Activated CD4-positive, alpha-beta memory T cell treated with anti-CD3 and anti-CD28 coated beads, Interleukin-2, amount 10 ng/mL, durations not matched to agents 7 days and 5 days (primary cell): Measurements from ENCODE around the gene ANKRD53. TPM values are rescaled to one million over a fixed set of nuclear protein-coding genes. Genes with fewer than 3 reads are reported as not detected.
A peak's percentile ranks its signal among the peaks of the same experiment; 100 is the strongest.

Source experiments
- CTCF ChIA-PET: fragments of 350-600 bp; sonication (Branson Sonifier 250); formaldehyde crosslinking; loops from one replicate; lab custom pipeline; 2021; ENCODE audit warnings: antibody characterized with exemption, inconsistent platforms; lab: Charles Lee
- POLR2A ChIA-PET: fragments of 350-600 bp; sonication (Branson Sonifier 250); formaldehyde crosslinking; loops from one replicate; lab custom pipeline; 2021; ENCODE audit warnings: antibody characterized with exemption; lab: Charles Lee
- DNase-seq: peaks from one replicate; pipeline ENCODE4 v3.0.0-alpha.2; 2020
- H3K27ac Mint-ChIP-seq: one replicate; pipeline ENCODE4 v1.8.0; 2021; ENCODE audit warnings: mild to moderate bottlenecking, mixed read lengths
- H3K27me3 Mint-ChIP-seq: one replicate; pipeline ENCODE4 v1.8.0; 2021; ENCODE audit warnings: mixed read lengths
- H3K36me3 Mint-ChIP-seq: one replicate; pipeline ENCODE4 v1.8.0; 2021; ENCODE audit warnings: low read depth, mixed read lengths
- H3K4me1 Mint-ChIP-seq: one replicate; pipeline ENCODE4 v1.8.0; 2021; ENCODE audit warnings: mixed read lengths
- H3K4me3 Mint-ChIP-seq: one replicate; pipeline ENCODE4 v1.8.0; 2021; ENCODE audit warnings: mild to moderate bottlenecking, mixed read lengths
- H3K9me3 Mint-ChIP-seq: one replicate; pipeline ENCODE4 v1.8.0; 2021; ENCODE audit warnings: mixed read lengths
- total RNA-seq, 2 experiments: library from RNA; stranded (reverse); gene quantifications; one replicate each; pipeline ENCODE4 v1.2.3, GENCODE V29; 2021

Gene ANKRD53
- total RNA-seq, 2 experiments from 2014 or later = not detected

DNA sequence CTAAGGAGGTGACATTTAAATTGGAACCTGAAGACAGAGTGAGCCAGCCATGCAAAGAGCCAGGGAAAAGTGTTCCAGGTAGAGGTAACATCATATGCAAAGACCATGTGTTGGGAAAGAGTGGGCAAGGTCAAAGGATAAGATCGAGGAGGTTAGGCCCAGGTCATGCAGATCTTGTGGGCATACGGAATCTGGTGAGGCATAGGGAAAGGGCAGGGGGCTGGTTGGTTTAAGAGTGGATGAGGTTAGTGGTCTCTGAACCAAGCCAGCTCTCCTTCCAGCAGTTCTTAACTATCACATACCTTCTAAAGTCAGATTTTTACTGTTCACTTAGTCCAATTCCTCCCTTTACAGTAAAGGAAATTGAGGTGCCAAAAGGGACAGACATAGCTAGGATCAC, 3.0 kb downstream of the ANKRD53 start:
- no peaks in the 10 kb centered on the region for H3K9me3 Mint-ChIP-seq
- ChIA-PET POLR2A (no interaction called here), CTCF (interaction anchor here (1.2 kb wide), 1 partner anchor 20 kb away, joined by 3 read pairs; no protein-coding TSS in a partner anchor)
- no peaks in the 10 kb centered on the region for H3K27me3 Mint-ChIP-seq
- peaks cover 22% of the 10 kb centered on the region for H3K4me1 Mint-ChIP-seq
- DNase-seq = no peak
- H3K36me3 Mint-ChIP-seq = peaks cover 8% of the 10 kb centered on the region
- no peak overlapping the region for H3K27ac Mint-ChIP-seq
- no peak overlapping the region for H3K4me3 Mint-ChIP-seq

DNA sequence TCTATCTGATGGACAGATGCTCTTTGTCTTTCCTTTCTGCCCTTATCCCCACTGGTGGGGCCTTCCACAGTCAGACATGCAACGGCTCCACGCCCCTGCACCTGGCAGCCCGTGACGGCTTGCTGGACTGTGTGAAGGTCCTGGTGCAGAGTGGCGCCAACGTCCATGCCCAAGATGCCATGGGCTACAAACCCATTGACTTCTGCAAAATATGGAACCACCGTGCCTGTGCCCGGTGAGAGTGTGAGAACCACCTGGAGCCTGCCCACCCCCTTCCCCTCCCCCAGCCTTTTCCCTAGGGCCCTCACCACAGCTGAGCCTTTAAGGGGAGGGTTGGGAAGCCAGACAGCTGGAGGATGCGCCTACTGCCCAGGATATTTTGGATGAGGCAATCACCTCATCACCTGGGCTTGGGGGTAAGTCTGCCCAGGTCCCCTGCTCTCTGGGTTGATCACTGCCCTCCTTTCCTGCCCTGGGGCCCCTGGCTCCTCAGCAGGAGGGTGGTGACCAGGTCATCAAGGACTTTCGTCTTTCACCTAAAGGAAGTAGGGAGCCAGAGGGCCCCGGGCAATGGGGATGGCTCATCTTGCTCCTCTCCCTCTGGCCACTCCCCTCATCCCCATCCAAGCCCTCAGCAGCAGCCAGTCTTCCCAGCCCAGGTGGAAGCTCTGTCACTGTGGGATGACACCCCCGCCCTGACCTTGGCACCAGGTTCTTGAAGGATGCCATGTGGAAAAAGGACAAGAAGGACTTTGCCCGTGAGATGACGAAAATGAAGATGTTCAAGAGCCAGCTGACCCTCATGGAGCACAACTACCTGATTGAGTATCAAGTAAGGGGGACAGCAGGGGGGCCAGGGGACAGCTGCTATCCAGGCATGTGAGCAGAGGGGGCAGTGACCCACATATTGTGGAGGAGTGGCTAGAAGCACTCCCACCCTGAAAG, 3.7 kb downstream of the ANKRD53 start:
- Mint-ChIP-seq H3K36me3 (peaks cover 12% of the 10 kb centered on the region), H3K27ac (no peak overlapping the region), H3K4me3 (no peak overlapping the region), H3K4me1 (peaks cover 18% of the 10 kb centered on the region), H3K27me3 (no peaks in the 10 kb centered on the region), H3K9me3 (no peaks in the 10 kb centered on the region)
- ChIA-PET CTCF (interaction anchor here (1.2 to 3.2 kb wide), 2 partner anchors 15 to 19 kb away, joined by 3 to 11 read pairs; no protein-coding TSS in a partner anchor), POLR2A (no interaction called here)
- DNase-seq = no peak

DNA sequence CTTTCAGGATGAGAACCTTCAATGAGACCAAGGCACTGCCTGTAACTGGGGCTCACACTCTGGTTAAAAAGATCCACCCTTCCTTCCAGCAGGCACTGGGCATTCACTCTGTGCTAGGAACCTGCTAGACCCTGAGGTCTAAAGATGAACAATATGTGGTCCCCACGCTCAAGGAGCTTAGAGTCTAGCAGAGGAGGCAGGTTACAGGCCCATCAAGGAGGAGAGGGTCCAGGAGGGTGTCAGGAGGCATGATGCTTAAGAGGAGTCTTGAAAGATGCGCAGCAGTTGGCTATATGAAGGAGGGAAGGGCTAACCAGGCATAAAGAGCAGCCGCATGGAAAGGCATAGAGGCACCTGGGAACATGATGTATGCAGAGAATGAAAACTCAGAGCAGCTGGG, 4.5 kb downstream of the ANKRD53 start:
- Mint-ChIP-seq H3K27me3 (no peaks in the 10 kb centered on the region), H3K4me1 (peaks cover 12% of the 10 kb centered on the region), H3K36me3 (peaks cover 21% of the 10 kb centered on the region), H3K4me3 (no peak overlapping the region), H3K27ac (no peak overlapping the region), H3K9me3 (no peaks in the 10 kb centered on the region)
- no peak for DNase-seq
- POLR2A ChIA-PET = no interaction called here
- CTCF ChIA-PET = interaction anchor here (3.2 to 3.7 kb wide), 2 partner anchors 11 to 16 kb away, joined by 11 to 24 read pairs; partner anchors contain the start of gene TEX261

DNA sequence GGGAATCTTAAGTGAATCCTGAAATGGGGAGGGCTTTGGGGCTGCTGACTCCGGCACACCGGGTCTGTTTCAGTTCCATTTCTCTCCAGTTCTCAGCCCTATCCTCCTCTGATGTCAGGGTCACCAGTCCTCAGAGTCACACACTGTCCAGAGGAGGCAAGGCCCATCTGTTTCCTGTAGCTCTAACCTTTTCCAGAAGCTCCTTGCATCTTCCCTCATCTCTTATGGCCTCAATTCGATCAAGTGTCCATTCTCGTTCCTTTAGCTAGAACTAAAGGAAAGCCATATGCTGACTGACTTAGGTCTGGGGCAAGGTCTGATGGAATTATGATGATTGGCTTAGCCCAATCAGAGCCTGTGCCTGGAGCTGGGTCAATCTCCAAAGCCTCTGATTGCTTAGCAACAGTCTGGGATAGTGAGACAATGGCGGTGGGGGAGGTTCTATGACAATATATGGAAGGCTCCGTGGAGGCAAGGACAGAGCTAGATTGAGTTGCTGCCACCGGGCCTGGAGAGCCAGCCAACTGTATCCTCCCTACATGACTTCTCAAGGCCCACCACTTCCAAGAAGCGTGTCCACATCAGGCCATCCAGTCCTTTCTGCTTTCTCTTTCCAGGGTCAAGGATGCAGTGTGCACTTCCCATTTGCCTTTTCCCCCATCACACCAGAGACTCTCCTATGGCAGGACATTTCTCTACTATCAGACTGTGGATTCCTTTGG, 5.2 kb downstream of the ANKRD53 start:
- H3K27ac Mint-ChIP-seq = no peak overlapping the region
- H3K4me3 Mint-ChIP-seq = no peak overlapping the region
- ChIA-PET CTCF (interaction anchor here (0.5 to 3.7 kb wide), 9 partner anchors 9 to 692 kb away, joined by 3 to 26 read pairs (median 6); partner anchors contain the start of gene TEX261), POLR2A (interaction anchor here (0.7 to 1.8 kb wide), 2 partner anchors 18 to 85 kb away, joined by 3 to 6 read pairs; partner anchors contain the start of gene NAGK)
- H3K9me3 Mint-ChIP-seq = no peaks in the 10 kb centered on the region
- peaks cover 26% of the 10 kb centered on the region for H3K36me3 Mint-ChIP-seq
- peaks cover 9% of the 10 kb centered on the region for H3K4me1 Mint-ChIP-seq
- H3K27me3 Mint-ChIP-seq = no peaks in the 10 kb centered on the region
- no peak for DNase-seq

DNA sequence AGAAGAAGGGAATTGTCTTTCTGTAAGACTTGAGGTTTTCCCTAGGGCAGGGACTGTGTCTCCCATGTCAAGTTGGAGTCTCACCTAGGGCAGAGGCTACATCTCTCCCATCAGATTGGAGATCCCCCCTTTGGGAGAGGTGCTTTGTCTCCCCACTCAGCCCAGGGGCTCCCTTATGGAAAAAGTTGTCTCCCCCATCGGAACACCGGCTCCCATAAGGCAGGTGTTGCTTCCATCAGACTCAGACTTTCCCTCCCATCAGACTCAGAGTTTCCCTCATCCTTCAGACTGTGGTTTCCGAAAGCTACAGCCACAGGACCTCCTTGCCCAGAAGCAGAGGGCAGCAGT, 5.8 kb downstream of the ANKRD53 start:
- Mint-ChIP-seq H3K4me1 (peaks cover 9% of the 10 kb centered on the region), H3K27me3 (no peaks in the 10 kb centered on the region), H3K27ac (no peak overlapping the region), H3K4me3 (no peak overlapping the region), H3K9me3 (no peaks in the 10 kb centered on the region), H3K36me3 (peaks cover 28% of the 10 kb centered on the region)
- CTCF ChIA-PET = interaction anchor here (0.5 to 3.7 kb wide), 19 partner anchors 9 to 694 kb away, joined by 3 to 26 read pairs (median 4); partner anchors contain the start of genes NAGK and TEX261
- DNase-seq = no peak
- POLR2A ChIA-PET = interaction anchor here (0.7 to 1.8 kb wide), 3 partner anchors 17 to 243 kb away, joined by 3 to 6 read pairs (median 3); partner anchors contain the start of genes NAGK and PAIP2B

DNA sequence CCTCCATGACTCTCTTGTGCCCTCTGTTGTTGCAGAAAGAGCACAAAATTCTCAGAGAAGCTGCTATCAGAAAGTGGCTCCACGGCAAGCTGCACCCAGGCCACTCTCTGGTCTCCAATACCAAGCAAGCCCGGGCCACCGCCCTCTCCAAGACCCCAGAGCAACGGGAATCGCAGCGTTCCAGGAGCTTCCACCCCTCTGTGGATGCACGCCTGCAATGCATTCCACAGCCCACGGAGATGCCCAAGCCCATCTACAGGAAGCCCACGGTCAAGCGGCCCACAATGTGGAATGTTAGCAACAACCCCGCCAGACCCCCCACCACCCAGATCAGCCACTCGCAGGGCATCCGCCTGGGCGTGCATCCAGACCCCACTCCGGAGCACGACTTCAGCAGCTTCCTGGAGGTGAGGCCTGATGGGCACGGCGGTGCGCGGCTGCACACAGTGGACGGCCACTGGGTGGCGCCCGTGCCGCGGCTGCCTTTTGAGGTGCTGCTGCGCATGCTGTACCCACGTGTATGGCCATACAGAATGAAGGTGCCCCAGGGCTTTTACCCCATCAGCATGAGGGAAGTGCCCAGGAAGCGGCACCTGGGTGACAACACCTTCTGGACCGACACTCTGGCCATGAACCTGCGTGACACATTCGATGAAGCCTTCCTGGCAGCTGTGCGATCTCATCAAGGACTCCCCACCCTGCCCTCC, 6.3 kb downstream of the ANKRD53 start:
- no peak overlapping the region for H3K27ac Mint-ChIP-seq
- H3K9me3 Mint-ChIP-seq = no peaks in the 10 kb centered on the region
- H3K27me3 Mint-ChIP-seq = no peaks in the 10 kb centered on the region
- DNase-seq = peak; percentile 85
- no peak overlapping the region for H3K4me3 Mint-ChIP-seq
- peaks cover 7% of the 10 kb centered on the region for H3K4me1 Mint-ChIP-seq
- H3K36me3 Mint-ChIP-seq = peaks cover 28% of the 10 kb centered on the region
- CTCF ChIA-PET = interaction anchor here (0.6 to 3.7 kb wide), 19 partner anchors 9 to 695 kb away, joined by 3 to 26 read pairs (median 4); partner anchors contain the start of genes NAGK and TEX261
- POLR2A ChIA-PET = interaction anchor here (0.8 to 1.8 kb wide), 3 partner anchors 17 to 243 kb away, joined by 3 to 6 read pairs (median 4); partner anchors contain the start of gene PAIP2B

DNA sequence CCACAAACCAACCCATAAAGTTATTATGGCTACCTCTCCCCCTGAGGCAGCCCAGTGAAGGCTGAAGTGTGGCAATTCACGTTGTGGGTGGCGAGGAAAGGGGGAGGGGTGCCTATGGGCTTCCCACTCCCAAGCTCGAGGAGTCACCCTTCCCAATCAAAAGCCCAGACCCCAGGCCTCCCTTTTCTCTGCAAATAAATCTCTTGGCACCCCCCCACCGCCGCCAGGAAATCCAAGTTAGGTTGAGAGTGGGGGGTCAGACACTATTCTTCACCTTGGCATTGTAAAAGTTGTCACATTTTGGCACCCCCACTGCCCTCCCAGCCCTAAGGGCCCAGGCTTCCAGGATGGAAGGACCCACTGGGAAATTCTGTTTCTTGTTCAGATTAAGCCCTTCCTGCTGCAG, 6.9 kb downstream of the ANKRD53 start:
- no peak for DNase-seq
- H3K27ac Mint-ChIP-seq = no peak overlapping the region
- H3K4me1 Mint-ChIP-seq = peaks cover 7% of the 10 kb centered on the region
- ChIA-PET POLR2A (interaction anchor here (0.8 to 1.8 kb wide), 2 partner anchors 16 to 82 kb away, joined by 4 to 6 read pairs; no protein-coding TSS in a partner anchor), CTCF (interaction anchor here (1.0 to 3.7 kb wide), 10 partner anchors 8 to 86 kb away, joined by 4 to 26 read pairs (median 8); partner anchors contain the start of gene TEX261)
- H3K27me3 Mint-ChIP-seq = no peaks in the 10 kb centered on the region
- H3K4me3 Mint-ChIP-seq = no peak overlapping the region
- H3K36me3 Mint-ChIP-seq = peaks cover 28% of the 10 kb centered on the region
- H3K9me3 Mint-ChIP-seq = no peaks in the 10 kb centered on the region

DNA sequence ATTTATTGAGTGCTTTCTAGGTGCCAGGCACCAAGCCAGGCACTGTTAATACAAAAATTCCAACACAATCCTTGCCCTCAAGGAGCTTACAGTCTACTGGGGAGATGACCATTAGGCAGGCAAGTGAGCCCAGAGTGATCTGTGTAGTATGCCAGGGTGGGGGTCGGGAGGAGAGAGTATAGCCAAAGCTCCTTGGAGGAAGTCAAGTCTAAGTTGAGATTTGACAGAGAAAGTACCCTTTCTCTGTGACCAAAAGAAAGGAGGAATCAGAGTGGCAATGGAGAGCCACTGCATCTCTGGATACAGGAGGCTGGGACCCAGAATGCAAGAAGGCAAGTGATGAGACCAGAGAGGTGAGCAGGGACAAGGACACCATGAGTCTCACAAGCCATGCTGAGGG, 7.5 kb downstream of the ANKRD53 start:
- DNase-seq = no peak
- Mint-ChIP-seq H3K9me3 (no peaks in the 10 kb centered on the region), H3K36me3 (peaks cover 28% of the 10 kb centered on the region), H3K4me1 (peaks cover 7% of the 10 kb centered on the region), H3K27ac (no peak overlapping the region), H3K4me3 (no peak overlapping the region), H3K27me3 (no peaks in the 10 kb centered on the region)
- ChIA-PET CTCF (interaction anchor here (1.5 to 3.7 kb wide), 4 partner anchors 8 to 21 kb away, joined by 4 to 26 read pairs (median 19); partner anchors contain the start of gene TEX261), POLR2A (interaction anchor here (0.5 kb wide), 1 partner anchor 380 kb away, joined by 3 read pairs; no protein-coding TSS in a partner anchor)

DNA sequence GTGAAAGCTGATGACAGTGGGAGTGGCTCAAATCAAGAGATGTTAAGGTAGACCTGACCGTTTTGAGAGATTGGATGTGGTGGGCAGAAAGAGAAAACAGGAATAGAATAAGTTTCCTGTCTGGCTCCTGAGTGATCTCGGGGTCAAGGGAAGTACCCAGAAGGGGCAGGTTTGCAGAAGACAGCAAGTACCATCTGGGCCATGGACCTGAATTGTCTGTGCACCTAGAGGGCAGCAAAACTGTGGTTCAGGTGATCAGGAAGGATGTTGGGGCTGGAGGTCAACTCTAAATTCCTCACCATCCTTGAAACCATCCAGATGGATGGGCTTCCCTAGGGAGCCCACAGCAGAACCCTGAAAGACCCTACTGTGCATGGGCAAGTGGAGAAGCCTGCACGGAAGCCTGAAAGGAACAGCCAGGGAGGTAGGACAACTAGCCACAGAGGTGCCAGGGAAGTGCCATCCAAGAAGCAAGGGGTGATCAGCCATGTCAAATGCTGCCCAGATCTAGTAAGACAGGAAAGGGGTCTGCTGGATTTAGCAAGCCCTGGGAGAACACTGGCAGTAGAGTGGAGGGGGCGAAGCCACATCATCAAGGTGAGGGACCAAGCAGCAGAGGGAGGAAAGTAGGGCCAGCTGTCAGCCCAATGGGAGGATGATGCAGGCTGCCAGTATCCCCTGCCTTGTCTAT, 8.2 kb downstream of the ANKRD53 start:
- Mint-ChIP-seq H3K4me3 (no peak overlapping the region), H3K9me3 (no peaks in the 10 kb centered on the region), H3K27me3 (no peaks in the 10 kb centered on the region), H3K27ac (no peak overlapping the region), H3K4me1 (peaks cover 9% of the 10 kb centered on the region), H3K36me3 (peaks cover 31% of the 10 kb centered on the region)
- CTCF ChIA-PET = interaction anchor here (2.3 to 3.7 kb wide), 3 partner anchors 7 to 15 kb away, joined by 14 to 26 read pairs (median 24); partner anchors contain the start of gene TEX261
- POLR2A ChIA-PET = interaction anchor here (0.5 kb wide), 1 partner anchor 380 kb away, joined by 3 read pairs; no protein-coding TSS in a partner anchor
- DNase-seq = peak; percentile 11

DNA sequence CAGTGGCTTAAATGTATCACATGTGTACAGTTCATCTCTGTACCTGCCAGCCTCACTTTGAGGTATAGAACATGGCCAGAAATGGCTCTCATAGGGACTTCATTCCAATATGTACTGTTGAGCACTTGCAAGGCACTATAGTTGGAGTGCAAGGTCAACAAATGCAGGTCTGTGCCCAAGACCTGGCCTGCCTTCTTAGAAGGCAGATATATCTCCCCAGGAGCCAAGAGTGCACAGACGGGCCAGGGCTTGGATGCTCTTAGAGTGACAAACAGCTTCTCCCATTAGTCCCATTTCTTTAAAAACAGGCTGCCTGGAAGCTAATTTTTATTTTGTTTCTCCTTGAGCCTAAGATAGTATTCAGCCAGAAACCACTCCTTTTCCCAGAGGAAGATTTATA, 9.0 kb downstream of the ANKRD53 start:
- no peak overlapping the region for H3K4me3 Mint-ChIP-seq

DNA sequence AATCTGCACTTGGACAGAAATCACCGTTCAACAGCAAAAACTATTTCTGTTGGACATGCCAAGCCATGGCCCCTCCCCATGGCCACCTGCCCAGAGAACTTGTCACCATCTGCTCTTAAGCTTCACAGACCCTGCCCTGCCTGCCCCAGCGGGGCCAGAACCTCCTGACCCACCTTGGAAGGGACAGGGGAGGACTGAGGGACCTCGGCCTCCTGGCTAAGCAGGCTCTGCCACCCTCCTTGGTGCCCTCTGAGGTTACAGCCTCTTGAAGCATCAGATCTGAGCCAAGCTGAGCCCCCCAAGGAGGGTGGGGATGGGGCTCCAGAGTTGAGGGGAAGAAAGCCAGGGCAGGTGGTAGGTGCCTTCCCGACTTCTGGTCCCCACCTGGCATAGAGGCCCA, 9.7 kb downstream of the ANKRD53 start:
- H3K36me3 Mint-ChIP-seq = peaks cover 35% of the 10 kb centered on the region
- POLR2A ChIA-PET = no interaction called here
- CTCF ChIA-PET = no interaction called here

More for the DNA sequence above, 9.0 kb downstream of the ANKRD53 start:
- H3K27ac Mint-ChIP-seq = no peak overlapping the region
- H3K4me1 Mint-ChIP-seq = peaks cover 13% of the 10 kb centered on the region
- peak; percentile 2 for DNase-seq
- no peaks in the 10 kb centered on the region for H3K27me3 Mint-ChIP-seq
- peaks cover 32% of the 10 kb centered on the region for H3K36me3 Mint-ChIP-seq
- CTCF ChIA-PET = no interaction called here
- H3K9me3 Mint-ChIP-seq = no peaks in the 10 kb centered on the region
- POLR2A ChIA-PET = no interaction called here

More for the DNA sequence above, 9.7 kb downstream of the ANKRD53 start:
- H3K27ac Mint-ChIP-seq = no peak overlapping the region
- peak; percentile 6 for DNase-seq
- H3K9me3 Mint-ChIP-seq = no peaks in the 10 kb centered on the region
- H3K27me3 Mint-ChIP-seq = no peaks in the 10 kb centered on the region
- no peak overlapping the region for H3K4me3 Mint-ChIP-seq
- H3K4me1 Mint-ChIP-seq = peaks cover 18% of the 10 kb centered on the region
